K562 (cell line): ENCODE data around the gene TGFB1I1. TPM values are rescaled to one million over a fixed set of nuclear protein-coding genes. Genes with fewer than 3 reads are reported as not detected.

Experiments used
- ARNT ChIP-seq, 2 experiments: fragments of 450-650 bp; IDR thresholded peaks; 2 replicates each; pipeline ENCODE4 v1.6.1; 2016; ENCODE audit warnings: mild to moderate bottlenecking in 1 of 2
- CTCFL ChIP-seq: IDR thresholded peaks from 2 replicates; pipeline ENCODE4 v1.6.1; 2011; ENCODE audit warnings: borderline replicate concordance, low read depth, mild to moderate bottlenecking, moderate library complexity, low read length; ENCODE audit not compliant: insufficient read depth, poor library complexity, severe bottlenecking
- ID3 ChIP-seq, 2 experiments: fragments of 250-450 bp in 1 of 2; fragments of 450-650 bp in 1 of 2; sonication (Bioruptor Pico) in 1 of 2; IDR thresholded peaks; 2 replicates each; pipeline versions ENCODE4 v1.6.1 to v1.8.0; 2016 to 2021; ENCODE audit warnings: mild to moderate bottlenecking in 2 of 2, moderate library complexity in 2 of 2, missing compliant biosample characterization in 1 of 2, missing genetic modification characterization in 1 of 2
- KDM2B ChIP-seq: fragments of 250-450 bp; sonication (Bioruptor Pico); IDR thresholded peaks from 2 replicates; pipeline ENCODE4 v1.8.0; 2021; ENCODE audit warnings: mild to moderate bottlenecking, moderate library complexity
- KDM4B ChIP-seq, 2 experiments: fragments of 450-650 bp in 1 of 2; sonication (generic) in 1 of 2; IDR thresholded peaks; 2 replicates each; pipeline ENCODE4 v1.6.1; 2016 to 2017; ENCODE audit warnings: borderline replicate concordance in 2 of 2, antibody characterized with exemption in 1 of 2, low read depth in 1 of 2, mild to moderate bottlenecking in 1 of 2
- NCOA1 ChIP-seq: fragments of 450-650 bp; IDR thresholded peaks from 2 replicates; pipeline ENCODE4 v1.6.1; 2016; ENCODE audit warnings: low read depth
- NFE2 ChIP-seq: IDR thresholded peaks from 2 replicates; pipeline ENCODE4 v1.6.1; 2014; ENCODE audit warnings: antibody characterized with exemption, low read depth
- POLR3G ChIP-seq: IDR thresholded peaks from 2 replicates; pipeline ENCODE4 v1.6.1; 2011; ENCODE audit not compliant: insufficient read length, insufficient replicate concordance; ENCODE audit errors: extremely low read depth
- RBFOX2 ChIP-seq: fragments of 200-400 bp; formaldehyde crosslinking; IDR thresholded peaks from 2 replicates; pipeline ENCODE4 v1.6.1; 2017; ENCODE audit warnings: low read depth, mild to moderate bottlenecking, low read length, moderate library complexity
- RNF219 ChIP-seq: fragments of 250-450 bp; sonication (Bioruptor Pico); IDR thresholded peaks from 2 replicates; pipeline ENCODE4 v1.5.0; 2022; ENCODE audit warnings: mild to moderate bottlenecking
- SAP30 ChIP-seq: fragments of 200-600 bp; sonication (generic); IDR thresholded peaks from 2 replicates; pipeline ENCODE4 v1.6.1; 2012; ENCODE audit warnings: borderline replicate concordance, low read depth, mild to moderate bottlenecking, moderate library complexity, low read length, control low read depth, inconsistent platforms; ENCODE audit not compliant: insufficient read depth, poor library complexity, severe bottlenecking
- SRSF3 ChIP-seq: fragments of 200-400 bp; formaldehyde crosslinking; IDR thresholded peaks from 2 replicates; pipeline ENCODE4 v1.6.1; 2016; ENCODE audit warnings: mild to moderate bottlenecking, low read length, moderate library complexity; ENCODE audit not compliant: insufficient read depth
- STAT6 ChIP-seq: sonication (generic); formaldehyde crosslinking; IDR thresholded peaks from 2 replicates; pipeline ENCODE4 v1.8.1; 2023; ENCODE audit warnings: mild to moderate bottlenecking, missing genetic modification reagents
- TAF15 ChIP-seq: fragments of 200-400 bp; formaldehyde crosslinking; IDR thresholded peaks from 2 replicates; pipeline ENCODE4 v1.6.1; 2017; ENCODE audit warnings: mild to moderate bottlenecking, low read depth, low read length, moderate library complexity
- ZNF174 ChIP-seq: fragments of 250-450 bp; sonication (Bioruptor Pico); IDR thresholded peaks from 2 replicates; pipeline ENCODE4 v1.4.0; 2020; ENCODE audit warnings: mild to moderate bottlenecking
- ZNF184 ChIP-seq: sonication (generic); formaldehyde crosslinking; IDR thresholded peaks from 2 replicates; pipeline ENCODE4 v1.5.0; 2020; ENCODE audit warnings: missing genetic modification reagents
- ZNF311 ChIP-seq: fragments of 250-450 bp; sonication (Bioruptor Pico); IDR thresholded peaks from 2 replicates; pipeline ENCODE4 v1.4.0; 2020; ENCODE audit warnings: mild to moderate bottlenecking, moderate library complexity
- polyA plus RNA-seq, 8 experiments: library from polyadenylated mRNA; depleted of rRNA in 4 of 8; stranded (reverse) in 5 of 8; unstranded in 3 of 8; fragments of >200 nt; fragmentation: Nextera tagmentation in 2 of 8; fragmentation: Illumina TruSeq in 1 of 8; extraction: Ambion mirVana in 2 of 8; extraction: Trizol in 1 of 8; gene quantifications; 2 replicates each; pipeline versions ENCODE4 v1.2.1 to v1.2.3, GENCODE V29; 2011 to 2014; ENCODE audit warnings: inconsistent platforms in 1 of 8, missing spikeins in 1 of 8
- total RNA-seq, 7 experiments: library from RNA; depleted of rRNA in 6 of 7; stranded (reverse); fragments of >200 nt in 6 of 7; fragmentation: Illumina TruSeq in 2 of 7; extraction: Trizol in 2 of 7; gene quantifications; 2 replicates each; pipeline versions ENCODE4 v1.2.1 to v1.2.3, GENCODE V29; 2011 to 2021; ENCODE audit warnings: low replicate concordance in 1 of 7

TGFB1I1 gene
- total and polyA plus RNA-seq, 9 of the 15 experiments (the other 6 are each of a cell fraction or from before 2014, with no cell fraction given) = 0.04 to 0.91 (median 0.19) TPM

GRCh38 chr16:31458073-31458843, 13.7 kb upstream of the TGFB1I1 start (continued):
- TF ChIP-seq CTCFL (no peak), STAT6 (CRISPR knock-in tag) (no peak), ARNT (IDR thresholded peaks at IDR 0.05) (no peak), SRSF3 (0 out of 2 replicates have a peak, but pooled peaks have one; percentile 9), TAF15 (no peak), SAP30 (peak; percentile 37), ZNF184 (CRISPR knock-in tag) (no peak), ID3 (CRISPR knock-in tag; IDR thresholded peaks at IDR 0.05) (no peak), ID3 (tag; IDR thresholded peaks at IDR 0.05) (no peak), NCOA1 (0 out of 2 replicates have a peak, but pooled peaks have one; percentile 20), ZNF174 (no peak), RBFOX2 (no peak), NFE2 (no peak), POLR3G (no peak), KDM4B (IDR thresholded peaks at IDR 0.05; ENCODE audit: borderline replicate concordance in 2 of 2, low read depth in 1 of 2) (0 out of 4 replicates have a peak, but pooled peaks of 1 of the 2 experiments have one; percentile 11), KDM2B (peak; percentile 40; the same call in 1 of the 2 replicates), ZNF311 (CRISPR knock-in tag) (no peak), RNF219 (no peak)
